Nephron progenitor cell (in vitro differentiated cells): ENCODE measurements around the gene DAB2IP.
"Not testable (repeated sequence)": the region's sequence is repeated elsewhere in the genome, so short reads cannot be mapped to it uniquely, and the experiment has no call there.

Experiments
- DNase-seq: peaks from one replicate; pipeline ENCODE4 v3.0.0; 2021
- H3K27ac Mint-ChIP-seq: 2 replicates; pipeline ENCODE4 v1.8.0; 2021; ENCODE audit warnings: mild to moderate bottlenecking, moderate library complexity, mixed read lengths
- H3K27me3 Mint-ChIP-seq: 2 replicates; pipeline ENCODE4 v1.8.0; 2021; ENCODE audit warnings: mild to moderate bottlenecking, low read depth, mixed read lengths; ENCODE audit not compliant: poor library complexity
- H3K36me3 Mint-ChIP-seq: 2 replicates; pipeline ENCODE4 v1.8.0; 2021; ENCODE audit warnings: low read depth, mixed read lengths
- H3K4me1 Mint-ChIP-seq: 2 replicates; pipeline ENCODE4 v1.8.0; 2021; ENCODE audit warnings: mixed read lengths
- H3K4me3 Mint-ChIP-seq: 2 replicates; pipeline ENCODE4 v1.8.0; 2021; ENCODE audit warnings: mild to moderate bottlenecking, moderate library complexity, mixed read lengths
- H3K9me3 Mint-ChIP-seq: 2 replicates; pipeline ENCODE4 v1.8.0; 2021; ENCODE audit warnings: mild to moderate bottlenecking, moderate library complexity, mixed read lengths
- TF ChIP-seq, protein P1 (sequence below): fragments of 200-600 bp; sonication (generic); IDR thresholded peaks from 2 replicates; pipeline ENCODE4 v1.5.0; 2021; ENCODE audit warnings: antibody characterized with exemption

DAB2IP gene

GRCh38 chr9:121739971-121740370, 88.5 kb downstream of the DAB2IP start:
- H3K27me3 Mint-ChIP-seq, result peaks cover 11% of the 10 kb centered on the region
- no peaks in the 10 kb centered on the region for H3K9me3 Mint-ChIP-seq
- no peak overlapping the region for H3K4me3 Mint-ChIP-seq
- H3K36me3 Mint-ChIP-seq, result no peaks in the 10 kb centered on the region
- peaks cover 64% of the 10 kb centered on the region for H3K4me1 Mint-ChIP-seq
- H3K27ac Mint-ChIP-seq, result peak overlapping the region; percentile 78
- TF ChIP-seq, protein P1, sequence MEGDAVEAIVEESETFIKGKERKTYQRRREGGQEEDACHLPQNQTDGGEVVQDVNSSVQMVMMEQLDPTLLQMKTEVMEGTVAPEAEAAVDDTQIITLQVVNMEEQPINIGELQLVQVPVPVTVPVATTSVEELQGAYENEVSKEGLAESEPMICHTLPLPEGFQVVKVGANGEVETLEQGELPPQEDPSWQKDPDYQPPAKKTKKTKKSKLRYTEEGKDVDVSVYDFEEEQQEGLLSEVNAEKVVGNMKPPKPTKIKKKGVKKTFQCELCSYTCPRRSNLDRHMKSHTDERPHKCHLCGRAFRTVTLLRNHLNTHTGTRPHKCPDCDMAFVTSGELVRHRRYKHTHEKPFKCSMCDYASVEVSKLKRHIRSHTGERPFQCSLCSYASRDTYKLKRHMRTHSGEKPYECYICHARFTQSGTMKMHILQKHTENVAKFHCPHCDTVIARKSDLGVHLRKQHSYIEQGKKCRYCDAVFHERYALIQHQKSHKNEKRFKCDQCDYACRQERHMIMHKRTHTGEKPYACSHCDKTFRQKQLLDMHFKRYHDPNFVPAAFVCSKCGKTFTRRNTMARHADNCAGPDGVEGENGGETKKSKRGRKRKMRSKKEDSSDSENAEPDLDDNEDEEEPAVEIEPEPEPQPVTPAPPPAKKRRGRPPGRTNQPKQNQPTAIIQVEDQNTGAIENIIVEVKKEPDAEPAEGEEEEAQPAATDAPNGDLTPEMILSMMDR, result no peak
- DNase-seq, result no peak

GRCh38 chr9:121741228-121741918, 89.9 kb downstream of the DAB2IP start:
- Mint-ChIP-seq H3K27me3 (peaks cover 2% of the 10 kb centered on the region), H3K4me1 (peaks cover 52% of the 10 kb centered on the region), H3K36me3 (no peaks in the 10 kb centered on the region), H3K27ac (no peak overlapping the region), H3K9me3 (no peaks in the 10 kb centered on the region), H3K4me3 (no peak overlapping the region)
- no peak for DNase-seq
- TF ChIP-seq, protein P1, result no peak

GRCh38 chr9:121741919-121742283, 90.5 kb downstream of the DAB2IP start:
- not testable (repeated sequence) for H3K27ac Mint-ChIP-seq, H3K27me3 Mint-ChIP-seq, DNase-seq, H3K36me3 Mint-ChIP-seq, H3K9me3 Mint-ChIP-seq, H3K4me3 Mint-ChIP-seq
- H3K4me1 Mint-ChIP-seq, result peaks cover 47% of the 10 kb centered on the region

GRCh38 chr9:121742923-121743322, 91.5 kb downstream of the DAB2IP start:
- no peaks in the 10 kb centered on the region for H3K36me3 Mint-ChIP-seq
- DNase-seq, result no peak
- H3K4me1 Mint-ChIP-seq, result peaks cover 37% of the 10 kb centered on the region
- peaks cover 2% of the 10 kb centered on the region for H3K27me3 Mint-ChIP-seq
- no peak overlapping the region for H3K4me3 Mint-ChIP-seq
- TF ChIP-seq, protein P1, result no peak
- peak overlapping the region; percentile 41 for H3K27ac Mint-ChIP-seq
- no peaks in the 10 kb centered on the region for H3K9me3 Mint-ChIP-seq

DNA sequence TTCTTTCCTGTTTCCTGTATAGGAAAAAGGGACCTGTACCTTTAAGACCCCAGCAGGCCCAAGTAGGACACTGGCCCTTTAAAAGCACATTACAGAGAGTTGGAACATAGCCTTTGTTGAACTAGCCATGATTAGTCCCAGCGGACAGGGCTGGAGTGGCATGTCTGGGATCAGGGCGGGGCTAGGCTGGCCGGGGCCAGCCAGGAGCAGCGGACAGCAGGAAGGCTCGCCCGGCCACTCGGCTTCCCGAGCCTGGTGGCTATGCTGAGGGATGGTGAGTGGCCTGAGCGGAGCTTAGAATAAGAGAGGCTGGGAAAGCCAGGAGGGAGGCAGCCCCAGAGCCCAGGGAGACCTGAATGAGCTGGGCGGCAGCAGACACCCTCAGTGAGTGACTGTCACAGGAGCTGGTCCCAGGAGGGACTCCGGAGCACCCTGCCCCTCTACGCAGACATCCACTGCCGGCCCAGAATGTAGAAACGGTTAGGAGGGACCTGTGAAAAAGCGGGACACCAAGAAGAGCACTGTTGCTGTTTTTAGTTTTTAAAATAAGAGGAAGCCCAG, 92.1 kb downstream of the DAB2IP start:
- peak; percentile 85 for DNase-seq
- TF ChIP-seq, protein P1, result no peak
- Mint-ChIP-seq H3K4me1 (peaks cover 32% of the 10 kb centered on the region), H3K9me3 (no peaks in the 10 kb centered on the region), H3K36me3 (no peaks in the 10 kb centered on the region), H3K27me3 (peaks cover 2% of the 10 kb centered on the region), H3K27ac (no peak overlapping the region), H3K4me3 (no peak overlapping the region)

DNA sequence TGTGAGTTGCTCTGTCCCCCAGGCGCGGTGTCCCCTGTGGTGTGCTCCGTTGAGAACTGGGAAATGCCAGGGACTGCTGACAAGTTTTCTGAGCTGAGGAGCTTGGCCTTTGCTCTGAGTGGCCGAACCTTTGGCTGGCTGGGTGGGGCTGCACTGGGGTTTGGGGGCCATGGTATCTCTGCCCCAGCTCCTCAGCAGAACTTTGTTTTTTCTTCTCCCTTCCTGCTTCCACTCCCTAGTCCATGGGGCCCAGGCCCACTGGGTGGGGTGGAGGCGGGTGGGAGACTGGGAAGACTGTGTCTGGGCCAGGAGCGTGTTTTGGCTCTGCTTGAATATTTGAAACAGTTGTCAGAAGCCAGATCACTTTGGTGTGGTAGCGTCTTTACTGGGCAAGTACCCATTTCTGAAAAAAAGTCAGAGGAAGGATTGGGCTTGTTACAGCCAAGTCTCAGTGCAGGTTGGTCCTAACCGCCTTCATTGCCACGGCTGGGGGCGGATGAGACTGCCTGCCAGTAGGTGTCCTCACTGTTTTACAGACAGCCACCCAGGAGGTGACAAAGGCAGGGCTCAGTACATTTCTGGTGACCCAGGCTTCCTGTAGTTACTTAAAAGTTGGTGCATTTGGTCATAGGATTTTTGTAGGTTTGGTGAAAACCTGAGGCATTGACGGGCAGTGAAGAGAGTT, 92.7 kb downstream of the DAB2IP start:
- Mint-ChIP-seq H3K4me1 (peaks cover 29% of the 10 kb centered on the region), H3K4me3 (no peak overlapping the region)

More for the DNA sequence above, 92.7 kb downstream of the DAB2IP start:
- Mint-ChIP-seq H3K36me3 (no peaks in the 10 kb centered on the region), H3K27ac (no peak overlapping the region), H3K27me3 (peaks cover 2% of the 10 kb centered on the region), H3K9me3 (no peaks in the 10 kb centered on the region)
- DNase-seq, result peak; percentile 51
- TF ChIP-seq, protein P1, result peak; percentile 21
